GM12892 (cell line): ENCODE results near the gene NCOA5.

Experiments
- POLR2A ChIP-seq: IDR thresholded peaks from 2 replicates; pipeline ENCODE4 v1.6.1; 2011; ENCODE audit warnings: low read depth, low read length, control low read depth
- TAF1 ChIP-seq: IDR thresholded peaks from 2 replicates; pipeline ENCODE4 v1.6.1; 2011; ENCODE audit warnings: low read depth, mild to moderate bottlenecking, control low read depth, low read length, borderline replicate concordance

- peak; percentile 92 for TF ChIP-seq POLR2A
- TF ChIP-seq TAF1 = peak; percentile 96
Observed at GRCh38 chr20:46089417-46090388, at the start of gene NCOA5.
